Caco-2 (cell line): ENCODE results near the gene PRR12. TPM values are rescaled to one million over a fixed set of nuclear protein-coding genes. Genes with fewer than 3 reads are reported as not detected.
A peak's percentile ranks its signal among the peaks of the same experiment; 100 is the strongest.

ENCODE experiments used
- BruUV-seq: library from RNA; stranded (reverse); fragments of 400-500 nt; replicated peaks from 2 replicates; lab custom pipeline; 2021; lab: Mats Ljungman, UMichigan
- CTCF ChIA-PET: fragments of 300-600 bp; sonication (Branson Sonifier 250); formaldehyde crosslinking; loops from one replicate; lab custom pipeline; 2022; ENCODE audit warnings: antibody characterized with exemption; lab: Charles Lee
- POLR2A ChIA-PET: fragments of 300-600 bp; sonication (Branson Sonifier 250); formaldehyde crosslinking; loops from one replicate; lab custom pipeline; 2022; ENCODE audit warnings: antibody characterized with exemption; lab: Charles Lee
- DNase-seq, 2 experiments: peaks; one replicate each; pipeline versions ENCODE4 v3.0.0 to v3.0.0-alpha.2; 2020 to 2022
- H3K27me3 ChIP-seq: replicated peaks from 2 replicates; pipeline ENCODE4 v1.6.0; 2011; ENCODE audit warnings: low read length; ENCODE audit not compliant: control insufficient read depth, insufficient read depth
- H3K36me3 ChIP-seq: 2 replicates; pipeline ENCODE4 v1.5.1; 2011; ENCODE audit warnings: low read length; ENCODE audit not compliant: control insufficient read depth, insufficient read depth
- H3K4me1 ChIP-seq: fragments of 250-450 bp; sonication (Bioruptor Pico); 2 replicates; pipeline ENCODE4 v1.5.1; 2020; ENCODE audit warnings: mild to moderate bottlenecking
- H3K4me3 ChIP-seq: 2 replicates; pipeline ENCODE4 v1.5.1; 2011; ENCODE audit warnings: low read depth, mild to moderate bottlenecking, control low read depth, low read length
- H3K9me3 ChIP-seq: fragments of 250-450 bp; sonication (Bioruptor Pico); 2 replicates; pipeline ENCODE4 v1.5.1; 2020; ENCODE audit warnings: mild to moderate bottlenecking, moderate library complexity
- H3K27ac Mint-ChIP-seq: one replicate; pipeline ENCODE4 v1.8.0; 2022; ENCODE audit warnings: mixed read lengths; ENCODE audit not compliant: unreplicated experiment
- H3K27me3 Mint-ChIP-seq: one replicate; pipeline ENCODE4 v1.8.0; 2022; ENCODE audit warnings: mixed read lengths; ENCODE audit not compliant: insufficient read depth, unreplicated experiment
- H3K36me3 Mint-ChIP-seq: one replicate; pipeline ENCODE4 v1.8.0; 2022; ENCODE audit warnings: mild to moderate bottlenecking, mixed read lengths; ENCODE audit not compliant: insufficient read depth, unreplicated experiment
- H3K4me1 Mint-ChIP-seq: one replicate; pipeline ENCODE4 v1.8.0; 2022; ENCODE audit warnings: low read depth, mixed read lengths; ENCODE audit not compliant: unreplicated experiment
- H3K4me3 Mint-ChIP-seq: one replicate; pipeline ENCODE4 v1.8.0; 2022; ENCODE audit warnings: mild to moderate bottlenecking, moderate library complexity, mixed read lengths; ENCODE audit not compliant: unreplicated experiment
- H3K9me3 Mint-ChIP-seq: one replicate; pipeline ENCODE4 v1.8.0; 2022; ENCODE audit warnings: mixed read lengths; ENCODE audit not compliant: unreplicated experiment
- intact Hi-C: fragments of 100-400 bp; cut with micrococcal nuclease; formaldehyde crosslinking; loops from one replicate; pipeline ENCODE4 v1.10.0; 2022; ENCODE audit not compliant: unreplicated experiment
- total RNA-seq: library from RNA; stranded (reverse); gene quantifications from 2 replicates; pipeline ENCODE4 v1.2.3, GENCODE V29; 2022
- TF ChIP-seq, protein P1 (sequence below), 2 experiments: fragments of 200-600 bp in 1 of 2; IDR thresholded peaks; 1 replicate in 1 of 2; 2 replicates in 1 of 2; pipeline versions ENCODE4 v1.5.1 to v1.8.0; 2011 to 2022; ENCODE audit warnings: antibody characterized with exemption in 1 of 2, control low read depth in 1 of 2, inconsistent platforms in 1 of 2, low read depth in 1 of 2, low read length in 1 of 2, mild to moderate bottlenecking in 1 of 2, moderate library complexity in 1 of 2; ENCODE audit not compliant: insufficient read depth in 1 of 2, severe bottlenecking in 1 of 2, unreplicated experiment in 1 of 2

PRR12 gene
- total RNA-seq, 1 experiment from 2014 or later, result 38.8 TPM

DNA sequence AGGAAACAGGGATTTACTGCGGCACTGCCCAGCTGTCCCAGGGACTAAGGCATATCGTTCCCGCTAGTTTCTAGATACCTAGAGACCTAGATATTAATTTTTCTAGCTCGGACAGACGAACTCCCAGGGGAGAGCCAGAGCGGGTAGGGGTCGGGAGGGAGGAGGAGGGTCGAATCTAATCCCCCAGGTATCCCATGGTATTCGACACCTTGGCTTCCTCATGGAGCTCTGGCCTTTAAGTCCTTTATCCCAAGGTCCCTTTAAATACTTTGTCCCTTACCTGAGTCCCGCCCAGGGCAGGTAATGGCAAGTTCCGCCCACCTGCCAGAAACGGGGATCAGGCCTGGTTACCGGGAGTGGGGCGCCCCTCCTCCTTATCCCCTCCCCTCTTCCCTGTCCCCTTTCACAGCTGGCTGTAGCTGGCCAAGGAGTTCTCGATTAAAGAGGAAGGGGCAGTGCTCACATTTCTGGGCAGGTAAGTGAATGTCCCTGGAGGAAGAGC lies 9.9 kb upstream of the PRR12 start, which contains the start of gene PRRG2:
Gene PRRG2, plus strand, starts transcription at position 310 of the 502 bp plus-strand sequence. CDS start 1,904 bp downstream, outside the sequence.
- no TSS peak for BruUV-seq
- intact Hi-C loops, result no loop called here
- TF ChIP-seq, protein P1, sequence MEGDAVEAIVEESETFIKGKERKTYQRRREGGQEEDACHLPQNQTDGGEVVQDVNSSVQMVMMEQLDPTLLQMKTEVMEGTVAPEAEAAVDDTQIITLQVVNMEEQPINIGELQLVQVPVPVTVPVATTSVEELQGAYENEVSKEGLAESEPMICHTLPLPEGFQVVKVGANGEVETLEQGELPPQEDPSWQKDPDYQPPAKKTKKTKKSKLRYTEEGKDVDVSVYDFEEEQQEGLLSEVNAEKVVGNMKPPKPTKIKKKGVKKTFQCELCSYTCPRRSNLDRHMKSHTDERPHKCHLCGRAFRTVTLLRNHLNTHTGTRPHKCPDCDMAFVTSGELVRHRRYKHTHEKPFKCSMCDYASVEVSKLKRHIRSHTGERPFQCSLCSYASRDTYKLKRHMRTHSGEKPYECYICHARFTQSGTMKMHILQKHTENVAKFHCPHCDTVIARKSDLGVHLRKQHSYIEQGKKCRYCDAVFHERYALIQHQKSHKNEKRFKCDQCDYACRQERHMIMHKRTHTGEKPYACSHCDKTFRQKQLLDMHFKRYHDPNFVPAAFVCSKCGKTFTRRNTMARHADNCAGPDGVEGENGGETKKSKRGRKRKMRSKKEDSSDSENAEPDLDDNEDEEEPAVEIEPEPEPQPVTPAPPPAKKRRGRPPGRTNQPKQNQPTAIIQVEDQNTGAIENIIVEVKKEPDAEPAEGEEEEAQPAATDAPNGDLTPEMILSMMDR (IDR thresholded peaks at IDR 0.05; ENCODE audit: insufficient read depth in 1 of 2, low read depth in 1 of 2, low read length in 1 of 2, severe bottlenecking in 1 of 2, unreplicated experiment in 1 of 2), result no peak
- Mint-ChIP-seq H3K27ac (peak within 1 kb of the TSS; percentile 93), H3K4me1 (no peaks in the 10 kb centered on the region), H3K4me3 (peak within 1 kb of the TSS; percentile 95), H3K36me3 (peaks cover 19% of the 10 kb centered on the region), H3K9me3 (no peaks in the 10 kb centered on the region), H3K27me3 (no peaks in the 10 kb centered on the region)
- no peaks in the 10 kb centered on the region for H3K27me3 ChIP-seq
- H3K4me3 ChIP-seq, result peak within 1 kb of the TSS; percentile 99
- H3K9me3 ChIP-seq, result no peaks in the 10 kb centered on the region
- 0 out of 2 replicates have a peak, but pooled peaks cover 4% of the 10 kb centered on the region for H3K4me1 ChIP-seq
- ChIA-PET POLR2A (interaction anchor here (0.6 to 2.7 kb wide), 14 partner anchors 9 to 128 kb away, joined by 3 to 34 read pairs (median 8); partner anchors contain the start of genes ALDH16A1, FCGRT, PRMT1 and RPS11), CTCF (interaction anchor here (0.9 to 2.5 kb wide), 6 partner anchors 10 to 102 kb away, joined by 3 to 16 read pairs (median 7); partner anchors contain the start of genes PRMT1 and RRAS)
- peak; percentile 57 to 73 for DNase-seq
- H3K36me3 ChIP-seq, result no peaks in the 10 kb centered on the region

DNA sequence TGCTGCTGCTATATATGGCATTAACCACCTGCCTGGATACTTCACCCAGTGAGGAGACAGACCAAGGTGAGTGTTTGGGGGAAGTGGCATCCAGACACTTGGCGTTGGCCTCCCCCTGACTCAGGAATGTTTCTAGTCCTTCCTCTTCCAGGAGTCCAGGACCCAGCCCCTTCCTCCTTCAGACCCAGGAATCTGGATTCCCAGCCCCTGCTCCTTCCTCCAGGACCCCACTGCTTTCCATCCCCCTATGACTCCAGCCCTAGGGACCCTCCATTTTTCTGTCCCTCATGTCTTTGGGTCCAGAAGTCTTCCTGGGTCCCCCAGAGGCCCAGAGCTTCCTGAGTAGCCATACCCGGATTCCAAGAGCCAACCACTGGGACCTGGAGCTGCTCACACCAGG lies 7.7 kb upstream of the PRR12 start:
- Mint-ChIP-seq H3K27me3 (no peaks in the 10 kb centered on the region), H3K9me3 (no peaks in the 10 kb centered on the region), H3K27ac (no peak overlapping the region), H3K36me3 (peaks cover 14% of the 10 kb centered on the region), H3K4me3 (no peak overlapping the region), H3K4me1 (no peaks in the 10 kb centered on the region)
- intact Hi-C loops, result no loop called here
- no TSS peak for BruUV-seq
- TF ChIP-seq, protein P1 (IDR thresholded peaks at IDR 0.05; ENCODE audit: insufficient read depth in 1 of 2, low read depth in 1 of 2, low read length in 1 of 2, severe bottlenecking in 1 of 2, unreplicated experiment in 1 of 2), result no peak
- Histone ChIP-seq H3K9me3 (no peaks in the 10 kb centered on the region), H3K4me3 (no peak overlapping the region), H3K4me1 (0 out of 2 replicates have a peak, but pooled peaks cover 4% of the 10 kb centered on the region), H3K36me3 (no peaks in the 10 kb centered on the region), H3K27me3 (no peaks in the 10 kb centered on the region)
- ChIA-PET CTCF (no interaction called here), POLR2A (interaction anchor here (0.6 kb wide), 1 partner anchor 41 kb away, joined by 3 read pairs; no protein-coding TSS in a partner anchor)
- no peak for DNase-seq

DNA sequence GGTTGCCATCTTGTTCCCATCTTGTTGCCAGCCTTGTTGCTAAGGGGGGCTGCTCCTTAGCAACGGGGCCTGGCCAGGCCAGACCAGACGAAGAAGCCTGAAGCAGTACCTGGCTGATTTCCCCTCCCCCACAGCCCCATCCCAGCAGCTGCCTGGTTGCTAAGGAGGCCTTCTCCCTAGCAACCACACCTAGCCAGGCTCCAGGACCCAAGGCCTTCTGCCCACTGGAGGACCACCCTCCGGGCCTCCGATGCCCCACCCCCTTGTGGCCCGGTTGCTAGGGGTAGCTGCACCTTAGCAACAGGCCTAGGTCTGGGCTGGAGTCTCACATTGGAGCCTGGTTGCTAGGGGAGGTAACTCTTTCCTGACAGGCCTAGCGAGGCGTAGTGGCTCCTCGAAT lies 6.0 kb upstream of the PRR12 start:
- Mint-ChIP-seq H3K9me3 (no peaks in the 10 kb centered on the region), H3K4me1 (peaks cover 6% of the 10 kb centered on the region), H3K36me3 (peaks cover 11% of the 10 kb centered on the region), H3K27me3 (no peaks in the 10 kb centered on the region), H3K27ac (no peak overlapping the region), H3K4me3 (no peak overlapping the region)
- H3K9me3 ChIP-seq, result no peaks in the 10 kb centered on the region
- no TSS peak for BruUV-seq
- H3K36me3 ChIP-seq, result no peaks in the 10 kb centered on the region
- ChIA-PET POLR2A (no interaction called here), CTCF (no interaction called here)
- 0 out of 2 replicates have a peak, but pooled peaks cover 4% of the 10 kb centered on the region for H3K4me1 ChIP-seq
- H3K4me3 ChIP-seq, result no peak overlapping the region
- no peaks in the 10 kb centered on the region for H3K27me3 ChIP-seq
- TF ChIP-seq, protein P1 (IDR thresholded peaks at IDR 0.05; ENCODE audit: insufficient read depth in 1 of 2, low read depth in 1 of 2, low read length in 1 of 2, severe bottlenecking in 1 of 2, unreplicated experiment in 1 of 2), result no peak
- intact Hi-C loops, result no loop called here
- DNase-seq, result no peak
